Right lobe of liver (tissue), 6 donors: ENCODE data around the gene SEH1L. TPM values are rescaled to one million over a fixed set of nuclear protein-coding genes. Genes with fewer than 3 reads are reported as not detected.

ENCODE experiments used
- ATAC-seq, 4 donors: fragments of 200-7000 bp; cut with Tn5 transposase; one replicate each; pipeline ENCODE4 v1.9.1; 2020; ENCODE audit warnings: mild to moderate bottlenecking in 4 of 4, moderate library complexity in 4 of 4
- DNase-seq, 3 donors: peaks; one replicate each; pipeline ENCODE4 v3.0.0-alpha.2; 2020
- H3K27ac ChIP-seq, 3 donors: fragments of 200-600 bp; one replicate each; pipeline ENCODE4 v1.8.0; 2022
- H3K27me3 ChIP-seq, 2 donors: fragments of 200-600 bp; one replicate each; pipeline ENCODE4 v1.8.0; 2022
- H3K36me3 ChIP-seq, 4 donors: fragments of 200-600 bp; sonication (generic) in 1 of 4; one replicate each; pipeline versions ENCODE4 v1.5.1 to v1.8.0; 2017 to 2022; ENCODE audit warnings: control low read depth in 1 of 4
- H3K4me1 ChIP-seq, 4 donors: fragments of 200-600 bp; sonication (generic) in 1 of 4; one replicate each; pipeline versions ENCODE4 v1.5.1 to v1.8.0; 2017 to 2022; ENCODE audit warnings: control low read depth in 1 of 4
- H3K4me3 ChIP-seq, 3 donors: fragments of 200-600 bp; one replicate each; pipeline ENCODE4 v1.8.0; 2022
- H3K9me3 ChIP-seq, 4 donors: fragments of 200-600 bp; sonication (generic) in 1 of 4; one replicate each; pipeline versions ENCODE4 v1.5.1 to v1.8.0; 2017 to 2022; ENCODE audit warnings: control low read depth in 1 of 4
- CTCF ChIP-seq, 4 donors: fragments of 200-600 bp in 3 of 4; fragments of 450-650 bp in 1 of 4; IDR thresholded peaks; one replicate each; pipeline versions ENCODE4 v1.5.1 to v1.8.0; 2016 to 2022; ENCODE audit warnings: antibody characterized with exemption in 4 of 4, mild to moderate bottlenecking in 2 of 4
- POLR2A ChIP-seq: fragments of 450-650 bp; IDR thresholded peaks from one replicate; pipeline ENCODE4 v1.6.1; 2017; ENCODE audit warnings: antibody characterized with exemption, mild to moderate bottlenecking
- WGBS: methylation state at CpG from one replicate; pipeline ENCODE4 v1.1.6; 2018; ENCODE audit warnings: low coverage, low lambda C conversion rate; ENCODE audit not compliant: insufficient coverage; ENCODE audit errors: missing lambda C conversion rate; 5-methylcytosine and 5-hydroxymethylcytosine counted together
- intact Hi-C, 2 donors: fragments of 100-400 bp; cut with DNase I; formaldehyde crosslinking; loops; one replicate each; pipeline versions ENCODE4 v1.11.2 to v1.14.1; 2022
- total RNA-seq, 6 experiments: library from RNA; depleted of rRNA in 2 of 6; stranded (reverse); fragments of >200 nt in 2 of 6; fragmentation: NEBNext Ultra II Directional in 3 of 6; extraction: Animal tissue kit (Norgen Biotek cat#: 25700) in 3 of 6; gene quantifications; one replicate each; pipeline versions ENCODE4 v1.1.0 to v1.2.4, GENCODE V29; 2016 to 2023
- donor health status: DM: no; HTN: yes; CAD: no.
- donor health status: DM: no; HTN: no; CAD: no.
- donor health status: DM: no; HTN: no; CAD: no.
- donor health status: DM: no; HTN: yes; CAD: no.
- donor health status: DM: no; HTN: yes; CAD: no.

Gene SEH1L
- total RNA-seq, 6 experiments from 2014 or later, result 14.6 to 30.3 (median 20.9) TPM

- no peaks in the 10 kb centered on the region for H3K36me3 ChIP-seq
- WGBS, result 56% methylated on average over 9 of the region's 75 CpGs
- DNase-seq, result no peak
- H3K27me3 ChIP-seq, result peaks cover 0 to 6% of the 10 kb centered on the region in 2 donors
- H3K4me3 ChIP-seq, result no peak overlapping the region
- no peak for TF ChIP-seq CTCF (IDR thresholded peaks at IDR 0.05)
- TF ChIP-seq POLR2A, result no peak
- no peaks in the 10 kb centered on the region for H3K9me3 ChIP-seq
- H3K4me1 ChIP-seq, result peaks cover 0 to 8% (median 0%) of the 10 kb centered on the region in 4 donors
- ATAC-seq, result peak in 1 of 4 donors; percentile 23
- intact Hi-C loops, result no loop called here
- no peak overlapping the region for H3K27ac ChIP-seq
Measured at GRCh38 chr18:12911929-12912703, 35.7 kb upstream of the SEH1L start.

GRCh38 chr18:12921178-12921577, 26.6 kb upstream of the SEH1L start:
- 54% methylated on average over 6 of the region's 7 CpGs for WGBS
- H3K27ac ChIP-seq, result no peak overlapping the region
- intact Hi-C loops, result no loop called here
- H3K36me3 ChIP-seq, result no peaks in the 10 kb centered on the region
- H3K4me1 ChIP-seq, result no peaks in the 10 kb centered on the region
- DNase-seq (no peak), ATAC-seq (peak in 3 of 4 donors; percentile 36 to 46 (median 45))
- TF ChIP-seq POLR2A, result no peak
- no peak for TF ChIP-seq CTCF (IDR thresholded peaks at IDR 0.05)
- H3K4me3 ChIP-seq, result no peak overlapping the region
- no peaks in the 10 kb centered on the region for H3K9me3 ChIP-seq
- no peaks in the 10 kb centered on the region for H3K27me3 ChIP-seq

GRCh38 chr18:12922266-12922665, 25.5 kb upstream of the SEH1L start:
- DNase-seq, result no peak
- Histone ChIP-seq H3K27ac (no peak overlapping the region), H3K27me3 (no peaks in the 10 kb centered on the region), H3K4me3 (no peak overlapping the region), H3K36me3 (no peaks in the 10 kb centered on the region), H3K9me3 (no peaks in the 10 kb centered on the region), H3K4me1 (no peaks in the 10 kb centered on the region)
- TF ChIP-seq POLR2A (no peak), CTCF (IDR thresholded peaks at IDR 0.05) (no peak)
- no peak for ATAC-seq
- 67% methylated on average over 1 of the region's 1 CpG for WGBS
- intact Hi-C loops, result no loop called here

- 67% methylated on average over 6 of the region's 6 CpGs for WGBS
Measured at GRCh38 chr18:12924616-12925015, 23.2 kb upstream of the SEH1L start.

More at GRCh38 chr18:12924616-12925015, 23.2 kb upstream of the SEH1L start:
- Histone ChIP-seq H3K27ac (no peak overlapping the region), H3K4me1 (no peaks in the 10 kb centered on the region), H3K9me3 (no peaks in the 10 kb centered on the region), H3K4me3 (no peak overlapping the region), H3K27me3 (no peaks in the 10 kb centered on the region), H3K36me3 (no peaks in the 10 kb centered on the region)
- ATAC-seq (no peak), DNase-seq (no peak)
- intact Hi-C loops, result no loop called here
- TF ChIP-seq CTCF (IDR thresholded peaks at IDR 0.05), result no peak
- no peak for TF ChIP-seq POLR2A
